ENCODE results near the gene USP6NL. TPM values are rescaled to one million over a fixed set of nuclear protein-coding genes. Genes with fewer than 3 reads are reported as not detected.

Gene USP6NL
- total RNA-seq, 1 donor from 2014 or later = 39.9 TPM

DNA sequence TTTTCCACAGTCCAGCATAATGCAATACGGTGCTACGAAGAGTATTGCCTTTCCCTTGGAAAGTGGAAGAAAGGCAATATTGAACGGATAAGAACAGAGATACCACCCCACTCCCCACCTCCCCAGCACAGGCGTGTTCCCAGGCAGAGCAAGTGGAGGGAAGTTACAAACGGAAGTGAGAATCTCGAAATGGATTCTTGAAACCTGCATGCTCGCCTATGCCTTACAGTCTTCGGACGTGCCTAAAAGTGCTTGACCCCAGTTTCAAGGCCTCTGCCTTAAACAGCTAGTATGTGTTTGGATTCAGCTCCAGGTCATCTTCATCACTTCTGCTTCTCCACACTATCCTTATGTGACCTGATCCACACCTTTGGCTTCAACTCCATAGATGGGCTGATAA lies 35.0 kb upstream of the USP6NL start:
- no peaks in the 10 kb centered on the region for H4K20me1 ChIP-seq (ENCODE audit: low read depth)

DNA sequence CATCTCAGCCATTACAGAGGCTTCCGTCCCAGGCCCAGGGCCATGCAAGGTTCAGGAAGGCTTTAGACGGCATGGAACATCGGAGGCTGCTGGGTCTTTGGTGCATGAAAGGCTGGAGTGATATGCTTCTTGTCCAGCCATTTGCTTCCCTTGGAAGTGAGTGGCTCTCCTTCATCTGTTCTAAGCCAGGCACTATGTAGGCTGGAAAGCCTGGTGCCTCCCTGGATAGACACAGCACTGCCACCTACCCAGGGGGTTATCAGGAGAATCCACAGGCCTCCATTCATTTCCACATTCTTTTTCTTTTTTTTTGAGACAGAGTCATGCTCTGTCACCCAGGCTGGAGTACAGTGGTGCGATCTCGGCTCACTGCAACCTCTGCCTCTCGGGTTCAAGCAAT lies 31.6 kb upstream of the USP6NL start:
- H3K9me3 ChIP-seq (ENCODE audit: low read depth) = no peaks in the 10 kb centered on the region
- TF ChIP-seq EZH2 (IDR thresholded peaks at IDR 0.05) = no peak
- TF ChIP-seq, protein P1, sequence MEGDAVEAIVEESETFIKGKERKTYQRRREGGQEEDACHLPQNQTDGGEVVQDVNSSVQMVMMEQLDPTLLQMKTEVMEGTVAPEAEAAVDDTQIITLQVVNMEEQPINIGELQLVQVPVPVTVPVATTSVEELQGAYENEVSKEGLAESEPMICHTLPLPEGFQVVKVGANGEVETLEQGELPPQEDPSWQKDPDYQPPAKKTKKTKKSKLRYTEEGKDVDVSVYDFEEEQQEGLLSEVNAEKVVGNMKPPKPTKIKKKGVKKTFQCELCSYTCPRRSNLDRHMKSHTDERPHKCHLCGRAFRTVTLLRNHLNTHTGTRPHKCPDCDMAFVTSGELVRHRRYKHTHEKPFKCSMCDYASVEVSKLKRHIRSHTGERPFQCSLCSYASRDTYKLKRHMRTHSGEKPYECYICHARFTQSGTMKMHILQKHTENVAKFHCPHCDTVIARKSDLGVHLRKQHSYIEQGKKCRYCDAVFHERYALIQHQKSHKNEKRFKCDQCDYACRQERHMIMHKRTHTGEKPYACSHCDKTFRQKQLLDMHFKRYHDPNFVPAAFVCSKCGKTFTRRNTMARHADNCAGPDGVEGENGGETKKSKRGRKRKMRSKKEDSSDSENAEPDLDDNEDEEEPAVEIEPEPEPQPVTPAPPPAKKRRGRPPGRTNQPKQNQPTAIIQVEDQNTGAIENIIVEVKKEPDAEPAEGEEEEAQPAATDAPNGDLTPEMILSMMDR (IDR thresholded peaks at IDR 0.05) = no peak
- TF ChIP-seq EZH2phosphoT487 (IDR thresholded peaks at IDR 0.05) = no peak
- no peak overlapping the region for H3K4me3 Mint-ChIP-seq
- H3K9ac ChIP-seq = no peak overlapping the region
- H3K27me3 Mint-ChIP-seq (ENCODE audit: insufficient read depth, low read depth) = peaks cover 5% of the 10 kb centered on the region
- no peak overlapping the region for H3K27ac Mint-ChIP-seq
- no peaks in the 10 kb centered on the region for H3F3A ChIP-seq (ENCODE audit: low read depth)
- no peak for DNase-seq (ENCODE audit: low spot score)
- no peaks in the 10 kb centered on the region for H3K27me3 ChIP-seq
- H3K27ac ChIP-seq = no peak overlapping the region
- no peaks in the 10 kb centered on the region for H3K4me1 Mint-ChIP-seq
- H2AFZ ChIP-seq (replicated peaks) = no peak overlapping the region
- H3K4me1 ChIP-seq = no peaks in the 10 kb centered on the region
- no peaks in the 10 kb centered on the region for H3K79me2 ChIP-seq (ENCODE audit: low read depth)
- H4K20me1 ChIP-seq (ENCODE audit: low read depth) = no peaks in the 10 kb centered on the region
- H3K36me3 ChIP-seq = no peaks in the 10 kb centered on the region
- H3K9me3 Mint-ChIP-seq = peaks cover 4% of the 10 kb centered on the region
- H3K4me3 ChIP-seq = no peak overlapping the region
- H3K4me2 ChIP-seq = no peak overlapping the region
- H3K36me3 Mint-ChIP-seq = no peaks in the 10 kb centered on the region

More for the DNA sequence above, 35.0 kb upstream of the USP6NL start:
- H3K4me1 Mint-ChIP-seq = no peaks in the 10 kb centered on the region
- no peak for DNase-seq (ENCODE audit: low spot score)
- peaks cover 2% of the 10 kb centered on the region for H3K27me3 Mint-ChIP-seq (ENCODE audit: insufficient read depth, low read depth)
- Histone ChIP-seq H3K36me3 (no peaks in the 10 kb centered on the region), H3K27me3 (no peaks in the 10 kb centered on the region), H3K9me3 (ENCODE audit: low read depth) (no peaks in the 10 kb centered on the region), H3K4me2 (no peak overlapping the region), H3F3A (ENCODE audit: low read depth) (no peaks in the 10 kb centered on the region), H3K9ac (no peak overlapping the region), H3K4me1 (no peaks in the 10 kb centered on the region), H3K79me2 (ENCODE audit: low read depth) (no peaks in the 10 kb centered on the region), H3K27ac (no peak overlapping the region), H3K4me3 (no peak overlapping the region), H2AFZ (replicated peaks) (peak overlapping the region; percentile 21)
- H3K36me3 Mint-ChIP-seq = no peaks in the 10 kb centered on the region
- no peak overlapping the region for H3K4me3 Mint-ChIP-seq
- peaks cover 4% of the 10 kb centered on the region for H3K9me3 Mint-ChIP-seq
- TF ChIP-seq EZH2 (IDR thresholded peaks at IDR 0.05) (no peak), EZH2phosphoT487 (IDR thresholded peaks at IDR 0.05) (no peak)
- TF ChIP-seq, protein P1 (IDR thresholded peaks at IDR 0.05) = no peak
- no peak overlapping the region for H3K27ac Mint-ChIP-seq

DNA sequence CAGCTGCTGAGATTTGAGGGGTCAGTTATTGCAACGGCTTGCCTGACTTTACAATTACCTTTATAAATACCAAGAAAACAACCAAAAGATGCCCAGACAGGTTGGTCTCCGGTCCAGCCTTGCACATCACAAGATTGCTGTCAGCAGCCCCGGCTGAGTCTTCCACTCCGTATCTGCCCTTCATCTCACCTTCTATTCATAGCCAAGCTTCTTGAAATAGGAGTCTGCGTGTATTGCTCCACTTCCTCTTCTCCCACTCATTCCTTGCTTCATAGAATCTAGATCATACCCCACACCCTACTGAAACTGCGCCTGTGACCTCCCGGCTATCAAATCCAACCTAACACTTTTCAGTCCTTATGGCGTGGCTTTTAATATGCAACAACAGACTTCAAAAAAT lies 31.1 kb upstream of the USP6NL start:
- Mint-ChIP-seq H3K4me3 (no peak overlapping the region), H3K4me1 (no peaks in the 10 kb centered on the region), H3K27me3 (ENCODE audit: insufficient read depth, low read depth) (peaks cover 5% of the 10 kb centered on the region), H3K27ac (no peak overlapping the region), H3K36me3 (no peaks in the 10 kb centered on the region), H3K9me3 (peaks cover 4% of the 10 kb centered on the region)
- H3K79me2 ChIP-seq (ENCODE audit: low read depth) = no peaks in the 10 kb centered on the region
- DNase-seq (ENCODE audit: low spot score) = no peak
- no peaks in the 10 kb centered on the region for H3K4me1 ChIP-seq
- H3K27ac ChIP-seq = no peak overlapping the region
- H3K9me3 ChIP-seq (ENCODE audit: low read depth) = no peaks in the 10 kb centered on the region
- no peak overlapping the region for H3K4me3 ChIP-seq
- H3K27me3 ChIP-seq = no peaks in the 10 kb centered on the region
- H3K4me2 ChIP-seq = no peak overlapping the region
- H4K20me1 ChIP-seq (ENCODE audit: low read depth) = no peaks in the 10 kb centered on the region
- H3K36me3 ChIP-seq = no peaks in the 10 kb centered on the region
- H3F3A ChIP-seq (ENCODE audit: low read depth) = no peaks in the 10 kb centered on the region
- H2AFZ ChIP-seq (replicated peaks) = no peak overlapping the region
- no peak overlapping the region for H3K9ac ChIP-seq
- TF ChIP-seq, protein P1 (IDR thresholded peaks at IDR 0.05) = no peak
- TF ChIP-seq EZH2 (IDR thresholded peaks at IDR 0.05) (no peak), EZH2phosphoT487 (IDR thresholded peaks at IDR 0.05) (no peak)
